HG03039 (cell line): ENCODE measurements around the gene SEPSECS.
"Not testable (repeated sequence)": the region's sequence is repeated elsewhere in the genome, so short reads cannot be mapped to it uniquely, and the experiment has no call there.

Source experiments
- ATAC-seq: cut with Tn5 transposase; IDR thresholded peaks from one replicate; pipeline ENCODE4 v1.9.1; 2021; ENCODE audit warnings: mild to moderate bottlenecking, moderate library complexity; ENCODE audit not compliant: unreplicated experiment

SEPSECS gene

DNA sequence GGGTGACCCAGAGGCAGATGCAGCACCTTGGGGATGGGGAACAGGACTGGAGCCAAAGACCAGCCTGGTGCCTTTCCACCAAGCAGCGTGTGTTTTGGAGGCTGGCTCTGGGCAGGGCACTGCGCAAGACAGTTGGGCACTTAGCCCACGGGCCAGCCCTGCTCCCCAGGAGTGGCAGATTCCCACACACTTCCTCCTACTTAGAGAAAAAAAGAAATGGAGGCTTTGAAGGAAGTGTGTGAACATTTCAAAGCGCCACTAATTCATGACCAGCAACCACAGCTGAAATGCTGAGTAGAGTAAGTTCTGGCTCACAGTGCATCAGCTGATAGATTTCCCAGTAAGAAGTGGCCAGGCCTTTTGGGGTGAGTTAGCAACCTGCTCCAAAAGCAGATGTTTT, 74.6 kb downstream of the SEPSECS start:
- no peak for ATAC-seq

DNA sequence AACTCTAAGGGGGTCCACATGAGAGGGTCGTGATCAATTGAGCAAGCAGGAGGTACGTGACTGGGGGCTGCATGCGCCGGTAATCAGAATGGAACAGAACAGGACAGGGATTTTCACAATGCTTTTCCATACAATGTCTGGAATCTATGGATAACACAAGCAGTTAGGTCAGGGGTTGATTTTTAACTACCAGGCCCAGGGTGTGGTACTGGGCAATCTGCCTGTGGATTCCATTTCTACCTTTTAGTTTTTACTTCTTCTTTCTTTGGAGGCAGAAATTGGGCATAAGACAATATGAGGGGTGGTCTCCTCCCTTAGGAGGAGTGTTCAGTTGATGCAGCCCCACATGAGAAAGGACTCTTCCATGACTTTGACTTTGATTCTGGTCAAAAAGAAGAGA, 76.8 kb downstream of the SEPSECS start:
- ATAC-seq = not testable (repeated sequence)

DNA sequence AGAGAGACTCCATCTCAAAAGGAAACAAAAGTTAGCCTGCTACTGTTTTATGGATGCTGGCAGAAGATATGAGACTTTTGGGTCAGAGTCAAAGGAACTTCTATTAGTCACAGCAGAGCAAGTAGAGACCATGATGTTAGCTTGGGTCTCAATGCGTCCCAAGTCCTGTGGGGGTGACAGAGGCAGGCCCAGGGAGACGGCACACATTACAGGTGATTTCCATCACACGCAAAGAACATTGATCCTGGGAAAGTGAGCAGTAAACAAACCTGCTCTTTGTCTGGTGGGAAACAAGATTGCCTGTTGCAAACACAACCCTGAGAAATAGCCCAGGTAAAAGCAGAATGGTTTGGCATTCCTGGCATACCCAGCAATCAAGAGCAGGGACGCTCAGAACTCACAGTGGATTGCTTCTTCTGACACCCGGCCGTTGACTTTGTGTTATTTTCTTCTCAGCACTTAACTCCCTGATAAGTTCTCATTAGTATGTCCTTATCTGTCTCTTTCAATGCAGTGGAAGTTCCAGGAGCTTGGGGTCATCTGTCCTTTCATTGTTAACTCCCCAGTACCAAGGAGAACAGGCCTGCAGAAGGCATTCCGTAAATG, 78.3 kb downstream of the SEPSECS start:
- no peak for ATAC-seq

DNA sequence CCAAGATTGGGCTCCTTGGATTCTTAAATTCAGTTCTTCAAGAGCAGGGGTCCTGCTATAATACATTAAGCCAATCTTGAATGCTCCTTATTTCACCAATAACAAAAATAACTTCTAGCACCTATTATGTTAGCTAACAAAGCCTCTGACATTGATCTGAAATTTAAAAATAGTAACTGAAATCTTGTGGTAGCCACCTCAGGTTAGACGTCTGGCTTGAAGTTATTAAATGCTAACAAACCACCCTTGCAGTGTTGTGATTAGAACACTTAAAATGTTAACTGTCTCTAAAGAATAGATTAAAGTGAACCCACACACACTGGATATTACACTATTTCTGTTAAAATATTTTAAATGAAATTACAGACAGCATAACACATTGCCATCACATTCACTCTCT, 79.7 kb downstream of the SEPSECS start:
- ATAC-seq = no peak

DNA sequence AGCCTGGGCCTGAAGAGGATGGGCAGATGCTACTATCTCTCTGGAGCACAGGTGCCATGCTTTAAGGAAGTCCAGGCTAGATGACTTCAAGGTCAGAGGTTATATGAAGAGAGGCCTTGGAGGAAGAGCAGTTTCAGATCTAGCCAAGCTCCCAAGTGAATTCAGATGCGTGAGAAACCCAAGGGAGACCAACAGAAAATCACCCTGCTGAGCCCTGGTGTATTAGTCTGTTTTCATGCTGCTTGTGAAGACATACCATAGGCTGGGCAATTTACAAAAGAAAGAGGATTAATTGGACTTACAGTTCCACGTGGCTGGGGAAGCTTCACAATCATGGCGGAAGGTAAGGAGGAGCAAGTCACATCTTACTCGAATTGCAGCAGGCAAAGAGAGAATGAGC, 81.7 kb downstream of the SEPSECS start:
- ATAC-seq = no peak

DNA sequence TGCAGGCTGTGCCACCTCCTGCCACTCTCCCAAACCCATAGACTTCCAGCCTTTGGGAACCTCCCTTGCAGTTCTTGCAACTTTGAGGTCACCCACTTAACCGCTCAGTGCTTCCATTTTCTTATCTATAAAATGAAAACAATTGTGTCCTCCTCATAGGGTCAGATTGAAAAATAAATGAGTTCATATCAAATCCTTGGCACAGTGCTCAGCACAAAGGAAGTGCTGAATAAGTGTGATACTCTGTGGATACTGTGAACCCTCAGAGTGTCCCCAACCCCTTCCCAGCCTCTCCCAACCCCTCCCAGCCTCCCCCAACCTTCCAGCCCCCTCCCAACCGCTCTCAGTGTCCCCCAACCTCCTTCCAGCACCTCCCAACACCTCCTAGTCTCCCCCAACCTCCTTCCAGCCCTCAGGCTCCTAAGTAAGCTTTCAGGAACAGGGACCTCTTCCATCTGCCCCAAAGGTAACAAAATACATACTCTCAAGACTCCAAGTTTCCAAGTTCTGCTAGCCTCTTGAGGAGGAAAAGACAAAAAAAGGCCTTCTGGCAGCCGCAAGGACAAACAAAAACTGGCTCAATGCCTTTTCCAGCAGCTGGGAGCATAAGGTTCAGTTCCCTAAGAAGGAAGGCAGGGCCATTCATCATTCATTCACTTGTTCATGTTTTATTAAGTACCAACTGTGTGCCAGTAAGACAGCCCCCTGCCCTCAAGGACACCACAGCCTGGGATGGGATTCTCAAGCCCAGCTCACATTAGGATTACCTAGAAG, 83.4 kb downstream of the SEPSECS start:
- no peak for ATAC-seq

DNA sequence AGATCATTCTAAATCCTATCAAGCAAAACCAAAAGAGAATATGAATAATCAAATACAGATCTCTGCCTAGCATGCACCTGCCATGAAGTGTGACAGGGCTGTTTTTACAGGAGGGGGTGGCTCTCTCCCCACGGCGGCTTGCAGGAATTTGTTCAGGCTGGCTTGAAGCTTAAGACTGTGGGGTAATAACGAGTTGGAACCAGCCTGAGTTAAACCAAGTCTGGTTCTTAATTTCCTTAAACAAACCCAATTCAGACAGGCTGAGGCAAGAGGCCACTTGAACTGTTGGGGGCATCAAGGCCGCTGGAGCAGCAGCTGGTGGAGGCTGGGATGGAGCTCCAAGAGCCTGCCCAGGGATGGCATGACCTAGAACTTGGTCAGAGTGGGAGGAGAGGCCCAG, 84.4 kb downstream of the SEPSECS start:
- ATAC-seq = no peak

DNA sequence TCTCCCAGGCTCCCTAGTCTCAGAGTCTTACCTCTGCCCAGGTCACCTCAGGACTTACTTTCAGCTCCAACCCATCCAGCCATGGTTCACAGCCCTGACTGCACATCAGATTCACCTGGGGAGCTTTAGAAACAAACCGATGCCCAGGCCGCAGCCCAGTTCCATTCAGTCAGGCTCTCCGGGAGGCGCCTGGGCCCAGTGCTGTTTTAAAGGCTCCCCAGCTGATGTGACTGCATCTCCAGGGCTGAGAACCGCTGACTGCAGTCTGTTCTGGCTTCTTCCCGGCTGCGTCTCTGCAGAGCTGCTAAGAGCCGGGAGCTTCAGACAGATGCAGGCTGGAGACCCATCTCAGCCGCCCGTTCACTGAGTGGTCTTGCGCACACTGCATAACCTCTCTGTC, 85.1 kb downstream of the SEPSECS start:
- no peak for ATAC-seq

DNA sequence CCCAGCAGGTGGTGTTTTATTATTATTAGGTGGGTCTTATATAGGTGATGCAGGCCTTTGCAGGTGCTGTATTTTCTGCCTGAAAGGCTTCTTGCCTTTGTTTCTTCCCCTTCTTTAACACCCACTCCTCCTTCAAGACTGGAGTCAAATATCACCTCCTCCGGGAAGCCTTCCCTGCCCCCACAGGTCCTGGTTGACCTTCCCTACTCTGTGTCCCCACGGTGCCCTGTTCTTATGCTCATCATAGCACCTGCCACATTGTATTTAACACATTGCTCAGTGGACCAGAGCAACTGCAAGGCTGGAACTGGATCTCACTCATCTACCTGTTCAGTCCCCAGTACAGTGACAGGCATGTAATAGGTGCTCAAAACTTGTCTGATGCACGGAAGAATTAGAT, 89.7 kb downstream of the SEPSECS start:
- no peak for ATAC-seq
